Natural killer cell (primary cell): ENCODE results near the gene SH3BGR. TPM values are rescaled to one million over a fixed set of nuclear protein-coding genes. Genes with fewer than 3 reads are reported as not detected.

Experiments used
- ATAC-seq, 3 donors: fragments of 150-1000 bp in 2 of 3; fragments of 200-7000 bp in 1 of 3; cut with Tn5 transposase; 1 replicate in 1 of 3; 2 replicates in 2 of 3; pipeline ENCODE4 v1.10.0; 2021; ENCODE audit warnings: mild to moderate bottlenecking in 2 of 3, moderate library complexity in 2 of 3
- DNase-seq, 2 donors: peaks; one replicate each; pipeline versions ENCODE4 v3.0.0 to v3.0.0-alpha.2; 2013 to 2021; ENCODE audit warnings: mixed read lengths in 1 of 2
- H3K27ac ChIP-seq: one replicate; pipeline ENCODE4 v1.5.1; 2013; ENCODE audit warnings: mild to moderate bottlenecking, low read length
- H3K27me3 ChIP-seq: one replicate; pipeline ENCODE4 v1.6.1; 2013; ENCODE audit warnings: low read length; ENCODE audit not compliant: control insufficient read depth, insufficient read depth
- H3K36me3 ChIP-seq: one replicate; pipeline ENCODE4 v1.6.1; 2013; ENCODE audit warnings: low read length; ENCODE audit not compliant: control insufficient read depth, insufficient read depth
- H3K4me1 ChIP-seq: one replicate; pipeline ENCODE4 v1.6.1; 2013; ENCODE audit warnings: low read length; ENCODE audit not compliant: control insufficient read depth, insufficient read depth
- H3K4me3 ChIP-seq: one replicate; pipeline ENCODE4 v1.5.1; 2013; ENCODE audit warnings: low read length
- H3K9me3 ChIP-seq: one replicate; pipeline ENCODE4 v1.6.1; 2013; ENCODE audit warnings: low read length; ENCODE audit not compliant: control insufficient read depth, insufficient read depth
- H3K27ac Mint-ChIP-seq, 2 donors: one replicate each; pipeline ENCODE4 v1.8.0; 2022; ENCODE audit warnings: mild to moderate bottlenecking in 2 of 2, mixed read lengths in 2 of 2, moderate library complexity in 1 of 2
- H3K27me3 Mint-ChIP-seq, 2 donors: one replicate each; pipeline ENCODE4 v1.8.0; 2022; ENCODE audit warnings: low read depth in 2 of 2, mixed read lengths in 2 of 2
- H3K36me3 Mint-ChIP-seq: one replicate; pipeline ENCODE4 v1.8.0; 2022; ENCODE audit warnings: mixed read lengths
- H3K4me1 Mint-ChIP-seq, 2 donors: one replicate each; pipeline ENCODE4 v1.8.0; 2022; ENCODE audit warnings: mixed read lengths in 2 of 2
- H3K4me3 Mint-ChIP-seq: one replicate; pipeline ENCODE4 v1.8.0; 2022; ENCODE audit warnings: mild to moderate bottlenecking, moderate library complexity, mixed read lengths
- H3K9me3 Mint-ChIP-seq, 2 donors: one replicate each; pipeline ENCODE4 v1.8.0; 2022; ENCODE audit warnings: mixed read lengths in 2 of 2
- WGBS: methylation state at CpG from one replicate; pipeline ENCODE4 v1.1.7; 2013; ENCODE audit warnings: missing lambda C conversion rate; ENCODE audit not compliant: insufficient coverage; 5-methylcytosine and 5-hydroxymethylcytosine counted together
- intact Hi-C: fragments of 100-400 bp; cut with micrococcal nuclease; formaldehyde crosslinking; loops from one replicate; pipeline ENCODE4 v1.14.2; 2022
- total RNA-seq, 4 donors: library from RNA; stranded (reverse); fragments of 120-200 nt in 1 of 4; gene quantifications; one replicate each; pipeline versions ENCODE4 v1.2.3 to v1.2.4, GENCODE V29; 2013 to 2022
- TF ChIP-seq, protein P1 (sequence below): fragments of 200-600 bp; IDR thresholded peaks from one replicate; pipeline ENCODE4 v1.8.0; 2022; ENCODE audit warnings: antibody characterized with exemption

SH3BGR gene
- total RNA-seq, 3 donors from 2014 or later (not counting 1 experiment from before 2014, with no cell fraction given): 0.75 to 1.3 TPM; not detected in 1

DNA sequence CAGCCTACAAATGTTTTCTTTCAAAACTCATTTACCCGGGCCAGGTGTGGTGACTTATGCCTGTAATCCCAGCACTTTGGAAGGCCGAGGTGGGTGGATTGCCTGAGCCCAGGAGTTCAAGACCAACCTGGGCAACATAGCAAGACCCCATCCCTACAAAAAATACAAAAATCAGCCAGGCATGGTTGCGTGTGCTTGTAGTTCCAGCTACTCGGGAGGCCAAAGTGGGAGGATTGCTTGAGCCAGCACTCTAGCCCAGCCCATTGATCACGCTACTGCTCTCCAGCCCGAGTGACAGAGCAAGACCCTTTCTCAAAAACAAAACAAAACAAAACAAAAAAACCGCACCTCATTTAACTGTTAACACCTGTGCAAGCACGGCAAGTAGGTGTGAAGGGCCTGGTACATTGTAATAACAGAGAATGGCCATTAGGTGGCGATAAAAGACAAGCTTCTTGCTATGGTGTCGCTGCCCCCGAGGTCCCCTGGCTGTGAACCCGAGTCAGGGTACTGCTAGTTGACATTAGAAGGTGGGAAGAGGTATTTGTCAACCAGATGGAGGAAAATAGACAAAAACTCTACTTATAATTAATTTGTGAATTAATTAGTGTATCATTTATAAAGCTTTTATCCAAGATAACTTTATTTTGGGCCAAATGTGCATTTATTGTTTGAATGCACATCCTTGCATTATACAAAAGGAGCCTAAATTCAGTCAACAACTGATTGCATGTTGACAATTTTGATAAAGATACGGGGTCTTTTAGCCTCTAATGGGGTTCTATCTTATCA, 66.5 kb downstream of the SH3BGR start:
- Mint-ChIP-seq H3K9me3 (no peaks in the 10 kb centered on the region), H3K4me1 (peaks cover 0 to 6% of the 10 kb centered on the region in 2 donors), H3K4me3 (no peak overlapping the region), H3K27ac (no peak overlapping the region), H3K27me3 (peaks cover 5 to 21% of the 10 kb centered on the region in 2 donors), H3K36me3 (no peaks in the 10 kb centered on the region)
- TF ChIP-seq, protein P1, sequence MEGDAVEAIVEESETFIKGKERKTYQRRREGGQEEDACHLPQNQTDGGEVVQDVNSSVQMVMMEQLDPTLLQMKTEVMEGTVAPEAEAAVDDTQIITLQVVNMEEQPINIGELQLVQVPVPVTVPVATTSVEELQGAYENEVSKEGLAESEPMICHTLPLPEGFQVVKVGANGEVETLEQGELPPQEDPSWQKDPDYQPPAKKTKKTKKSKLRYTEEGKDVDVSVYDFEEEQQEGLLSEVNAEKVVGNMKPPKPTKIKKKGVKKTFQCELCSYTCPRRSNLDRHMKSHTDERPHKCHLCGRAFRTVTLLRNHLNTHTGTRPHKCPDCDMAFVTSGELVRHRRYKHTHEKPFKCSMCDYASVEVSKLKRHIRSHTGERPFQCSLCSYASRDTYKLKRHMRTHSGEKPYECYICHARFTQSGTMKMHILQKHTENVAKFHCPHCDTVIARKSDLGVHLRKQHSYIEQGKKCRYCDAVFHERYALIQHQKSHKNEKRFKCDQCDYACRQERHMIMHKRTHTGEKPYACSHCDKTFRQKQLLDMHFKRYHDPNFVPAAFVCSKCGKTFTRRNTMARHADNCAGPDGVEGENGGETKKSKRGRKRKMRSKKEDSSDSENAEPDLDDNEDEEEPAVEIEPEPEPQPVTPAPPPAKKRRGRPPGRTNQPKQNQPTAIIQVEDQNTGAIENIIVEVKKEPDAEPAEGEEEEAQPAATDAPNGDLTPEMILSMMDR: peak; percentile 92
- Histone ChIP-seq H3K4me3 (no peak overlapping the region), H3K27ac (no peak overlapping the region), H3K4me1 (peaks cover 4% of the 10 kb centered on the region), H3K36me3 (no peaks in the 10 kb centered on the region), H3K27me3 (no peaks in the 10 kb centered on the region), H3K9me3 (no peaks in the 10 kb centered on the region)
- peak; percentile 64 to 90 (median 71) for ATAC-seq
- WGBS: 34% methylated on average over 9 of the region's 13 CpGs
- intact Hi-C loops: loop anchor here (1.0 kb wide), 1 partner anchor 197 kb away; no protein-coding TSS in a partner anchor
- DNase-seq: peak in 1 of 2 donors; percentile 71

DNA sequence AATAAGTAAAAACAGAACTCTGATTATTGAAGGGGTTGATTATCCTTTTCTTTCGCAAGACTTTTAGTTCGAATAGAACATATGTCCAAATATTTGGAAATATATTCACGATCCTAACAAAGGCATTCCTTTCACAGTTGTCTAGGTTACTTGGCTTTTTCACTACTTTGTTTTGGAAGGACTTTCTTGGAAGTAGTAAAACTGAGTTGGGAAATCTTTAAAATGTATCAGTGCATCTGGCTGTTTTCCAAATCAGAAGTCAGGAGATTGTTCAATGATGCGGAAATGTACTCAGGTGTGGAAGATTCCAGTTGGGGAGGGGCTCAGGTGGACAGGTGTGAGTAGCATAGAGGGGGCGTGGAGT, 67.1 kb downstream of the SH3BGR start:
- Mint-ChIP-seq H3K27me3 (peaks cover 5 to 21% of the 10 kb centered on the region in 2 donors), H3K36me3 (no peaks in the 10 kb centered on the region), H3K9me3 (no peaks in the 10 kb centered on the region), H3K4me3 (no peak overlapping the region), H3K4me1 (peaks cover 0 to 6% of the 10 kb centered on the region in 2 donors), H3K27ac (no peak overlapping the region)
- Histone ChIP-seq H3K4me1 (peaks cover 4% of the 10 kb centered on the region), H3K9me3 (no peaks in the 10 kb centered on the region), H3K4me3 (no peak overlapping the region), H3K36me3 (no peaks in the 10 kb centered on the region), H3K27me3 (no peaks in the 10 kb centered on the region), H3K27ac (no peak overlapping the region)
- WGBS: 93% methylated on average over 5 of the region's 5 CpGs
- ATAC-seq (no peak), DNase-seq (no peak)
- intact Hi-C loops: loop anchor here (1.0 kb wide), 1 partner anchor 196 kb away; no protein-coding TSS in a partner anchor
- TF ChIP-seq, protein P1: no peak

DNA sequence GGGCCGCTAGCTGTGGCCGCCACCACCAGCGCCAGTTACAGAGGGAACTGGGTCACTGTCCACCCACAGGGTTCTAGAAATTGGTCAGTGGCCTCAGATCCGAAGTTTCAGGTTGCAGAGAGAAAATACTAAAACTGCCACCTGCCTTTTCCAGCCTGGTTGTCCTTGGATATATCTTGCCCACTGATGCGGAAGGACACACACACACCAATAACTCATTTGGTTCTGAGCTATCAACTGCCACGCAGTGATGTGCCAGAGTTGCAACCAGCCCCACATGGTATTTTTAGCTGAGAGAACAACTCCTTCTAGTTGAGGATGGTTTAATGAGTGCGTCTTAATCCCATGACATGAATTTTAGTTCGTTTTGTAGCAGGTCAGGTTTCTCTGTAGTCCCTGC, 68.1 kb downstream of the SH3BGR start:
- no peak overlapping the region for H3K27ac ChIP-seq
- TF ChIP-seq, protein P1: no peak
- H3K9me3 ChIP-seq: no peaks in the 10 kb centered on the region
- Mint-ChIP-seq H3K36me3 (no peaks in the 10 kb centered on the region), H3K27ac (no peak overlapping the region), H3K9me3 (no peaks in the 10 kb centered on the region), H3K4me3 (no peak overlapping the region), H3K4me1 (peaks cover 0 to 6% of the 10 kb centered on the region in 2 donors), H3K27me3 (peaks cover 5 to 21% of the 10 kb centered on the region in 2 donors)
- 86% methylated on average over 8 of the region's 8 CpGs for WGBS
- DNase-seq (no peak), ATAC-seq (no peak)
- intact Hi-C loops: no loop called here
- no peaks in the 10 kb centered on the region for H3K36me3 ChIP-seq
- peaks cover 4% of the 10 kb centered on the region for H3K4me1 ChIP-seq
- H3K27me3 ChIP-seq: no peaks in the 10 kb centered on the region
- H3K4me3 ChIP-seq: no peak overlapping the region
